SK-N-SH (cell line): ENCODE measurements around the gene ADCK1. TPM values are rescaled to one million over a fixed set of nuclear protein-coding genes. Genes with fewer than 3 reads are reported as not detected.

Experiments used
- CTCF ChIA-PET: fragments of 300-600, 350-600 bp; formaldehyde crosslinking; extraction: SDS; loops from one replicate; lab custom pipeline; 2021; lab: Yijun Ruan, JAX
- POLR2A ChIA-PET: fragments of 350-600 bp; sonication (Branson Sonifier 250); formaldehyde crosslinking; extraction: SDS; loops from one replicate; lab custom pipeline; 2020; ENCODE audit warnings: antibody characterized with exemption, inconsistent platforms; lab: Yijun Ruan, JAX
- DNase-seq: peaks from one replicate; pipeline ENCODE4 v3.0.0; 2012
- H2AFZ ChIP-seq: fragments of 200-600 bp; sonication (generic); 2 replicates; pipeline ENCODE4 v1.8.1; 2016; ENCODE audit warnings: antibody characterized with exemption, mild to moderate bottlenecking, low read depth
- H3F3A ChIP-seq: fragments of 200-600 bp; sonication (generic); replicated peaks from 2 replicates; pipeline ENCODE3; 2016; ENCODE audit warnings: antibody characterized with exemption, mild to moderate bottlenecking; ENCODE audit not compliant: insufficient read depth
- H3K27ac ChIP-seq, 2 experiments: fragments of 200-500 bp in 1 of 2; fragments of 200-600 bp in 1 of 2; sonication (Bioruptor generic) in 1 of 2; sonication (generic), shearing (Covaris generic) in 1 of 2; 2 replicates each; pipeline versions ENCODE4 v1.5.1 to v1.6.1; 2014 to 2016; ENCODE audit warnings: low read depth in 2 of 2, inconsistent platforms in 1 of 2, low read length in 1 of 2, mild to moderate bottlenecking in 1 of 2, mixed read lengths in 1 of 2
- H3K27me3 ChIP-seq: fragments of 200-600 bp; sonication (generic), shearing (Covaris generic); 2 replicates; pipeline ENCODE4 v1.6.1; 2016; ENCODE audit warnings: mixed run types; ENCODE audit not compliant: insufficient read depth
- H3K36me3 ChIP-seq, 2 experiments: fragments of 200-500 bp in 1 of 2; fragments of 200-600 bp in 1 of 2; sonication (Bioruptor generic) in 1 of 2; sonication (generic) in 1 of 2; replicated peaks in 1 of 2; 2 replicates each; pipeline versions ENCODE3 to v1.5.1; 2014 to 2016; ENCODE audit warnings: low read length in 1 of 2, mild to moderate bottlenecking in 1 of 2; ENCODE audit not compliant: insufficient read depth in 2 of 2, control insufficient read depth in 1 of 2
- H3K4me1 ChIP-seq, 2 experiments: fragments of 200-500 bp in 1 of 2; fragments of 200-600 bp in 1 of 2; sonication (Bioruptor generic) in 1 of 2; sonication (generic), shearing (Covaris generic) in 1 of 2; 2 replicates each; pipeline versions ENCODE4 v1.5.1 to v1.6.1; 2014 to 2016; ENCODE audit warnings: low read depth in 1 of 2, low read length in 1 of 2, mixed run types in 1 of 2; ENCODE audit not compliant: insufficient read depth in 2 of 2, control insufficient read depth in 1 of 2
- H3K4me2 ChIP-seq: fragments of 200-600 bp; sonication (generic), shearing (Covaris generic); 2 replicates; pipeline ENCODE4 v1.6.1; 2017; ENCODE audit warnings: mixed run types
- H3K4me3 ChIP-seq, 2 experiments: fragments of 200-500 bp in 1 of 2; fragments of 200-600 bp in 1 of 2; sonication (Bioruptor generic) in 1 of 2; sonication (generic), shearing (Covaris generic) in 1 of 2; 2 replicates each; pipeline versions ENCODE4 v1.5.1 to v1.8.1; 2014 to 2016; ENCODE audit warnings: low read depth in 2 of 2, inconsistent platforms in 1 of 2, low read length in 1 of 2, mild to moderate bottlenecking in 1 of 2, mixed read lengths in 1 of 2, moderate library complexity in 1 of 2
- H3K79me2 ChIP-seq: fragments of 200-600 bp; sonication (generic); 2 replicates; pipeline ENCODE4 v1.8.1; 2017; ENCODE audit warnings: mild to moderate bottlenecking; ENCODE audit not compliant: insufficient read depth
- H3K9ac ChIP-seq: fragments of 200-600 bp; sonication (generic); 2 replicates; pipeline ENCODE4 v1.6.1; 2017; ENCODE audit warnings: mixed run types
- H3K9me2 ChIP-seq: fragments of 200-600 bp; sonication (generic); 2 replicates; pipeline ENCODE4 v1.6.1; 2017; ENCODE audit warnings: mixed run types
- H3K9me3 ChIP-seq: fragments of 200-600 bp; sonication (generic); 2 replicates; pipeline ENCODE4 v1.6.1; 2017; ENCODE audit warnings: mixed run types, mild to moderate bottlenecking, moderate library complexity
- H4K20me1 ChIP-seq: fragments of 200-600 bp; sonication (generic); 2 replicates; pipeline ENCODE4 v1.6.1; 2017; ENCODE audit warnings: mild to moderate bottlenecking, mixed run types; ENCODE audit not compliant: insufficient read depth
- CTCF ChIP-seq: fragments of 200-600 bp; sonication (generic); IDR thresholded peaks from 2 replicates; pipeline ENCODE4 v1.6.1; 2017; ENCODE audit warnings: antibody characterized with exemption, mild to moderate bottlenecking, moderate library complexity
- ELF1 ChIP-seq: IDR thresholded peaks from 2 replicates; pipeline ENCODE4 v1.4.0; 2012
- FOSL2 ChIP-seq: IDR thresholded peaks from 2 replicates; pipeline ENCODE4 v1.4.0; 2012; ENCODE audit warnings: low read depth, mild to moderate bottlenecking, moderate library complexity, borderline replicate concordance
- FOXM1 ChIP-seq: IDR thresholded peaks from 2 replicates; pipeline ENCODE4 v1.4.0; 2012; ENCODE audit warnings: low read depth, mild to moderate bottlenecking
- GABPA ChIP-seq: IDR thresholded peaks from 2 replicates; pipeline ENCODE4 v1.4.0; 2012; ENCODE audit warnings: low read depth, mild to moderate bottlenecking
- MXI1 ChIP-seq: IDR thresholded peaks from 2 replicates; pipeline ENCODE4 v1.6.1; 2012; ENCODE audit warnings: mild to moderate bottlenecking, low read depth, low read length, improper control_type of control experiment
- NFIC ChIP-seq: IDR thresholded peaks from 2 replicates; pipeline ENCODE4 v1.4.0; 2012; ENCODE audit warnings: borderline replicate concordance
- PBX3 ChIP-seq: IDR thresholded peaks from 2 replicates; pipeline ENCODE4; 2012
- REST ChIP-seq: IDR thresholded peaks from 2 replicates; pipeline ENCODE4 v1.6.1; 2012; ENCODE audit warnings: mild to moderate bottlenecking, low read depth, low read length, moderate library complexity
- RXRA ChIP-seq: IDR thresholded peaks from 2 replicates; pipeline ENCODE4 v1.4.0; 2012; ENCODE audit warnings: low read depth, mild to moderate bottlenecking, borderline replicate concordance
- TEAD4 ChIP-seq: IDR thresholded peaks from 2 replicates; pipeline ENCODE4 v1.4.0; 2012; ENCODE audit warnings: mild to moderate bottlenecking, borderline replicate concordance; ENCODE audit not compliant: insufficient read depth
- USF1 ChIP-seq: IDR thresholded peaks from 2 replicates; pipeline ENCODE4 v1.4.0; 2012; ENCODE audit warnings: low read depth, borderline replicate concordance
- USF2 ChIP-seq: fragments of 150-350 bp; IDR thresholded peaks from 2 replicates; pipeline ENCODE4 v1.6.1; 2017; ENCODE audit warnings: antibody characterized with exemption, low read length, low read depth, borderline replicate concordance
- YY1 ChIP-seq: IDR thresholded peaks from 2 replicates; pipeline ENCODE4 v1.4.0; 2012; ENCODE audit warnings: low read depth, mild to moderate bottlenecking
- WGBS: methylation state at CpG from one replicate; pipeline ENCODE4 v1.1.6; 2017; ENCODE audit warnings: low lambda C conversion rate; 5-methylcytosine and 5-hydroxymethylcytosine counted together
- polyA plus RNA-seq, 3 experiments: library from polyadenylated mRNA; depleted of rRNA; stranded (reverse); fragments of >200 nt; gene quantifications; 2 replicates each; pipeline ENCODE4 v1.2.3, GENCODE V29; 2012

ADCK1 gene
- polyA plus RNA-seq, 1 of the 3 experiments (the other 2 are of a cell fraction), result 11.4 TPM

GRCh38 chr14:77859934-77860570, 60.1 kb downstream of the ADCK1 start:
- DNase-seq, result no peak
- Histone ChIP-seq H3K9me3 (no peaks in the 10 kb centered on the region), H3K9me2 (no peaks in the 10 kb centered on the region), H2AFZ (no peak overlapping the region), H3K4me3 (no peak overlapping the region), H4K20me1 (no peaks in the 10 kb centered on the region), H3K9ac (no peak overlapping the region), H3K4me1 (no peaks in the 10 kb centered on the region), H3K27me3 (no peaks in the 10 kb centered on the region), H3K36me3 (no peaks in the 10 kb centered on the region), H3K79me2 (no peaks in the 10 kb centered on the region), H3F3A (no peaks in the 10 kb centered on the region), H3K27ac (no peak overlapping the region), H3K4me2 (no peak overlapping the region)
- no peak for TF ChIP-seq MXI1
- TF ChIP-seq PBX3, result no peak
- no peak for TF ChIP-seq REST
- TF ChIP-seq USF1, result no peak
- TF ChIP-seq ELF1, result no peak
- TF ChIP-seq NFIC, result peak; percentile 22; the same call in 1 of the 2 replicates
- no peak for TF ChIP-seq USF2
- 76% methylated on average over 6 of the region's 6 CpGs for WGBS
- ChIA-PET POLR2A (no interaction called here), CTCF (interaction anchor here (0.9 to 5.4 kb wide), 8 partner anchors 12 to 737 kb away, joined by 3 to 62 read pairs (median 6); no protein-coding TSS in a partner anchor)

- CTCF ChIA-PET, result interaction anchor here (0.7 to 5.4 kb wide), 20 partner anchors 7 to 736 kb away, joined by 3 to 62 read pairs (median 6); partner anchors contain the start of gene ADCK1
- H3K9ac ChIP-seq, result no peak overlapping the region
- POLR2A ChIA-PET, result no interaction called here
- no peak for TF ChIP-seq RXRA
- no peak for TF ChIP-seq FOSL2
- no peak for TF ChIP-seq GABPA
- no peak for TF ChIP-seq CTCF
- no peak for TF ChIP-seq FOXM1
- no peak for TF ChIP-seq REST
- TF ChIP-seq TEAD4, result no peak
- TF ChIP-seq YY1, result no peak
Observed at GRCh38 chr14:77861201-77861600, 61.3 kb downstream of the ADCK1 start.

More at GRCh38 chr14:77861201-77861600, 61.3 kb downstream of the ADCK1 start:
- Histone ChIP-seq H2AFZ (no peak overlapping the region), H3K4me2 (no peak overlapping the region), H4K20me1 (no peaks in the 10 kb centered on the region), H3K4me1 (no peaks in the 10 kb centered on the region), H3F3A (no peaks in the 10 kb centered on the region), H3K27ac (no peak overlapping the region), H3K4me3 (no peak overlapping the region), H3K9me2 (no peaks in the 10 kb centered on the region), H3K9me3 (no peaks in the 10 kb centered on the region), H3K36me3 (no peaks in the 10 kb centered on the region), H3K27me3 (no peaks in the 10 kb centered on the region), H3K79me2 (no peaks in the 10 kb centered on the region)
- DNase-seq, result no peak
- 76% methylated on average over 6 of the region's 6 CpGs for WGBS
